Measurements from ENCODE around the gene RPL22.

- TF ChIP-seq CTCF (IDR thresholded peaks at IDR 0.05; ENCODE audit: low read length) (no peak), EZH2 (optimal IDR thresholded peaks at IDR 0.05; ENCODE audit: low read depth, low read length) (no peak), EZH2phosphoT487 (IDR thresholded peaks at IDR 0.05; ENCODE audit: low read length) (no peak; the same call in 1 of the 2 replicates)
Observed at GRCh38 chr1:6243053-6243834, 43.8 kb upstream of the RPL22 start.

Data from MM.1S (cell line).